Neural progenitor cell (in vitro differentiated cells): ENCODE data around the gene PPP2R5D.

Experiments used
- EZH2 ChIP-seq: fragments of 200-600 bp; sonication (generic); IDR thresholded peaks from 2 replicates; pipeline ENCODE4 v1.6.1; 2017; ENCODE audit warnings: antibody characterized with exemption, mild to moderate bottlenecking, moderate library complexity
- EZH2phosphoT487 ChIP-seq: fragments of 200-600 bp; sonication (generic); IDR thresholded peaks from 2 replicates; pipeline ENCODE4 v1.6.1; 2017; ENCODE audit warnings: antibody characterized with exemption
- TF ChIP-seq, protein P1 (sequence below): fragments of 200-600 bp; sonication (generic); IDR thresholded peaks from 2 replicates; pipeline ENCODE4 v1.5.1; 2017; ENCODE audit warnings: antibody characterized with exemption, mild to moderate bottlenecking

DNA sequence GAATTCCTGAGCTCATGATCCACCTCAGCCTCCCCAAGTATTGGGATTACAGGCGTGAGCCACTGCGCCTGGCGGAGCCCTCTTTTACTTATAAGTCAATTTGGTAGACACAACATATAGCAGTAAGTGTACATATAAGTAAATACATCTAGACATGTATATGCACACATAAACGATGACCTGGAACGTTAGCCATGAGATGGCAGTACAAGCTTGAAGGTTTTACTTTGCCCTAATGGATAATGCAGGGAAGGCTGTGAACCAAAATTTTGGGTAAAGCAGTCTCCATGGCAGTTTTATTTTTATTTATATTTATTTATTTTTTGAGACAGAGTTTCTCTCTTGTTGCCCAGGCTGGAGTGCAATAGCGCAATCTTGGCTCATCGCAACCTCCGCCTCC, 26.2 kb upstream of the PPP2R5D start:
- TF ChIP-seq, protein P1, sequence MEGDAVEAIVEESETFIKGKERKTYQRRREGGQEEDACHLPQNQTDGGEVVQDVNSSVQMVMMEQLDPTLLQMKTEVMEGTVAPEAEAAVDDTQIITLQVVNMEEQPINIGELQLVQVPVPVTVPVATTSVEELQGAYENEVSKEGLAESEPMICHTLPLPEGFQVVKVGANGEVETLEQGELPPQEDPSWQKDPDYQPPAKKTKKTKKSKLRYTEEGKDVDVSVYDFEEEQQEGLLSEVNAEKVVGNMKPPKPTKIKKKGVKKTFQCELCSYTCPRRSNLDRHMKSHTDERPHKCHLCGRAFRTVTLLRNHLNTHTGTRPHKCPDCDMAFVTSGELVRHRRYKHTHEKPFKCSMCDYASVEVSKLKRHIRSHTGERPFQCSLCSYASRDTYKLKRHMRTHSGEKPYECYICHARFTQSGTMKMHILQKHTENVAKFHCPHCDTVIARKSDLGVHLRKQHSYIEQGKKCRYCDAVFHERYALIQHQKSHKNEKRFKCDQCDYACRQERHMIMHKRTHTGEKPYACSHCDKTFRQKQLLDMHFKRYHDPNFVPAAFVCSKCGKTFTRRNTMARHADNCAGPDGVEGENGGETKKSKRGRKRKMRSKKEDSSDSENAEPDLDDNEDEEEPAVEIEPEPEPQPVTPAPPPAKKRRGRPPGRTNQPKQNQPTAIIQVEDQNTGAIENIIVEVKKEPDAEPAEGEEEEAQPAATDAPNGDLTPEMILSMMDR = no peak
- no peak for TF ChIP-seq EZH2phosphoT487
- no peak for TF ChIP-seq EZH2
